Astrocyte (in vitro differentiated cells and primary cell): ENCODE results near the gene FCHO2. TPM values are rescaled to one million over a fixed set of nuclear protein-coding genes. Genes with fewer than 3 reads are reported as not detected.

Experiments
- DNase-seq: peaks from one replicate; pipeline ENCODE4 v3.0.0-alpha.2; 2010; ENCODE audit warnings: low read depth
- FAIRE-seq: peaks from 2 replicates; lab custom pipeline; 2011; peaks lifted over from hg19 to GRCh38; lab: Jason Lieb, UNC
- H2AFZ ChIP-seq: 2 replicates; pipeline ENCODE4 v1.6.0; 2012; ENCODE audit warnings: low read depth, low read length, inconsistent platforms
- H3K27ac ChIP-seq: 2 replicates; pipeline ENCODE4 v1.5.1; 2011; ENCODE audit warnings: low read depth, low read length, inconsistent platforms
- H3K27me3 ChIP-seq: 2 replicates; pipeline ENCODE4 v1.6.0; 2011; ENCODE audit warnings: low read length, inconsistent platforms; ENCODE audit not compliant: insufficient read depth
- H3K36me3 ChIP-seq: 2 replicates; pipeline ENCODE4 v1.5.1; 2011; ENCODE audit warnings: low read length, inconsistent platforms; ENCODE audit not compliant: insufficient read depth
- H3K4me1 ChIP-seq: 2 replicates; pipeline ENCODE4 v1.5.1; 2011; ENCODE audit warnings: low read length, inconsistent platforms; ENCODE audit not compliant: insufficient read depth
- H3K4me2 ChIP-seq: 2 replicates; pipeline ENCODE4 v1.6.0; 2012; ENCODE audit warnings: low read length, inconsistent platforms
- H3K4me3 ChIP-seq: 2 replicates; pipeline ENCODE4 v1.5.1; 2011; ENCODE audit warnings: low read depth, mild to moderate bottlenecking, low read length, inconsistent platforms; ENCODE audit not compliant: insufficient read depth
- H3K79me2 ChIP-seq: 2 replicates; pipeline ENCODE4 v1.6.0; 2012; ENCODE audit warnings: mild to moderate bottlenecking, low read length, inconsistent platforms; ENCODE audit not compliant: insufficient read depth
- H3K9ac ChIP-seq: 2 replicates; pipeline ENCODE4 v1.6.0; 2012; ENCODE audit warnings: mild to moderate bottlenecking, low read length, inconsistent platforms
- H3K9me3 ChIP-seq: 2 replicates; pipeline ENCODE4 v1.5.1; 2012; ENCODE audit warnings: low read depth, mild to moderate bottlenecking, low read length, inconsistent platforms; ENCODE audit not compliant: insufficient read depth
- H4K20me1 ChIP-seq: 2 replicates; pipeline ENCODE4 v1.6.0; 2012; ENCODE audit warnings: low read length, inconsistent platforms; ENCODE audit not compliant: insufficient read depth
- H3K27ac Mint-ChIP-seq: one replicate; pipeline ENCODE4 v1.8.0; 2021; ENCODE audit warnings: mild to moderate bottlenecking, mixed read lengths; ENCODE audit not compliant: unreplicated experiment
- H3K27me3 Mint-ChIP-seq: one replicate; pipeline ENCODE4 v1.8.0; 2021; ENCODE audit warnings: low read depth, mixed read lengths; ENCODE audit not compliant: unreplicated experiment
- H3K36me3 Mint-ChIP-seq: one replicate; pipeline ENCODE4 v1.8.0; 2021; ENCODE audit warnings: low read depth, mixed read lengths; ENCODE audit not compliant: unreplicated experiment
- H3K4me1 Mint-ChIP-seq: one replicate; pipeline ENCODE4 v1.8.0; 2021; ENCODE audit warnings: low read depth, mixed read lengths; ENCODE audit not compliant: unreplicated experiment
- H3K4me3 Mint-ChIP-seq: one replicate; pipeline ENCODE4 v1.8.0; 2021; ENCODE audit warnings: mild to moderate bottlenecking, moderate library complexity, mixed read lengths; ENCODE audit not compliant: unreplicated experiment
- H3K9me3 Mint-ChIP-seq: one replicate; pipeline ENCODE4 v1.8.0; 2021; ENCODE audit warnings: mild to moderate bottlenecking, mixed read lengths; ENCODE audit not compliant: unreplicated experiment
- EZH2 ChIP-seq: IDR thresholded peaks from 2 replicates; pipeline ENCODE4 v1.6.1; 2012; ENCODE audit warnings: mild to moderate bottlenecking, low read length, inconsistent platforms; ENCODE audit not compliant: insufficient read depth
- total RNA-seq: library from RNA; stranded (reverse); gene quantifications from 2 replicates; pipeline ENCODE4 v1.2.1, GENCODE V29; 2021
- TF ChIP-seq, protein P1 (sequence below): IDR thresholded peaks from 2 replicates; pipeline ENCODE4 v1.5.1; 2011; ENCODE audit warnings: low read depth, mild to moderate bottlenecking, inconsistent platforms, low read length, moderate library complexity; ENCODE audit not compliant: insufficient read depth

The FCHO2 gene
- total RNA-seq, 1 donor from 2014 or later, result 20.7 TPM

GRCh38 chr5:73120222-73121118 is 164.6 kb downstream of the FCHO2 start, which contains the start of gene TMEM171:
Gene TMEM171, plus strand, starts transcription at chr5:73120575. Its CDS starts 2,799 bp downstream, at chr5:73123374.
- peaks cover 7% of the 10 kb centered on the region for H3K36me3 Mint-ChIP-seq
- Histone ChIP-seq H2AFZ (peak within 1 kb of the TSS; percentile 74), H3K27ac (no peak within 1 kb of the TSS), H3K27me3 (peaks cover 8% of the 10 kb centered on the region), H3K36me3 (no peaks in the 10 kb centered on the region), H3K9ac (peak within 1 kb of the TSS; percentile 73), H3K4me2 (peak within 1 kb of the TSS; percentile 100), H3K4me1 (peaks cover 24% of the 10 kb centered on the region), H3K4me3 (peak within 1 kb of the TSS; percentile 77), H3K9me3 (no peaks in the 10 kb centered on the region), H4K20me1 (no peaks in the 10 kb centered on the region), H3K79me2 (no peaks in the 10 kb centered on the region)
- no peaks in the 10 kb centered on the region for H3K9me3 Mint-ChIP-seq
- peak; percentile 31 for DNase-seq
- H3K27ac Mint-ChIP-seq, result no peak within 1 kb of the TSS
- peaks cover 47% of the 10 kb centered on the region for H3K27me3 Mint-ChIP-seq
- TF ChIP-seq, protein P1, sequence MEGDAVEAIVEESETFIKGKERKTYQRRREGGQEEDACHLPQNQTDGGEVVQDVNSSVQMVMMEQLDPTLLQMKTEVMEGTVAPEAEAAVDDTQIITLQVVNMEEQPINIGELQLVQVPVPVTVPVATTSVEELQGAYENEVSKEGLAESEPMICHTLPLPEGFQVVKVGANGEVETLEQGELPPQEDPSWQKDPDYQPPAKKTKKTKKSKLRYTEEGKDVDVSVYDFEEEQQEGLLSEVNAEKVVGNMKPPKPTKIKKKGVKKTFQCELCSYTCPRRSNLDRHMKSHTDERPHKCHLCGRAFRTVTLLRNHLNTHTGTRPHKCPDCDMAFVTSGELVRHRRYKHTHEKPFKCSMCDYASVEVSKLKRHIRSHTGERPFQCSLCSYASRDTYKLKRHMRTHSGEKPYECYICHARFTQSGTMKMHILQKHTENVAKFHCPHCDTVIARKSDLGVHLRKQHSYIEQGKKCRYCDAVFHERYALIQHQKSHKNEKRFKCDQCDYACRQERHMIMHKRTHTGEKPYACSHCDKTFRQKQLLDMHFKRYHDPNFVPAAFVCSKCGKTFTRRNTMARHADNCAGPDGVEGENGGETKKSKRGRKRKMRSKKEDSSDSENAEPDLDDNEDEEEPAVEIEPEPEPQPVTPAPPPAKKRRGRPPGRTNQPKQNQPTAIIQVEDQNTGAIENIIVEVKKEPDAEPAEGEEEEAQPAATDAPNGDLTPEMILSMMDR, result no peak
- TF ChIP-seq EZH2, result no peak
- peak within 1 kb of the TSS; percentile 80 for H3K4me3 Mint-ChIP-seq
- H3K4me1 Mint-ChIP-seq, result peaks cover 17% of the 10 kb centered on the region
- no peak for FAIRE-seq

DNA sequence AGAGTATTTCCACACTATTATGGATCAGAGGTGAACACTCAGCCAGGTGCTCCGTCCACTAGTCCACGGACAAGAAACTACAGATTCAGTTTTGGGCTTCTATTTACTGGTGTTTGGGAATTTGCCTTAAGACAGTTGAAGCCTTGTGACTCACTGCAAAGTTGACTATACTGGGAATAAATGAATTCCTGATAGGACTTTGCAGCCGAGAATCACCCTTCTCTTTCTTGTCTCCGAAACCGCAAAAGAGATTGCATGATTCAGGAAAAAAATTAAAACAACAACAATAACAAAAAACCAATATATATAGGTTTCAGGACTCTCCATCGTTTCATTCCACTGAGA is 165.2 kb downstream of the FCHO2 start:
- peak; percentile 38 for DNase-seq
- Mint-ChIP-seq H3K4me1 (peaks cover 12% of the 10 kb centered on the region), H3K9me3 (no peaks in the 10 kb centered on the region), H3K27ac (no peak overlapping the region), H3K36me3 (peaks cover 7% of the 10 kb centered on the region), H3K27me3 (peaks cover 53% of the 10 kb centered on the region), H3K4me3 (peak overlapping the region; percentile 80)
- Histone ChIP-seq H3K4me1 (peaks cover 17% of the 10 kb centered on the region), H3K79me2 (no peaks in the 10 kb centered on the region), H3K27ac (no peak overlapping the region), H2AFZ (peak overlapping the region; percentile 74), H3K36me3 (no peaks in the 10 kb centered on the region), H3K4me2 (peak overlapping the region; percentile 100), H3K9me3 (no peaks in the 10 kb centered on the region), H3K27me3 (peaks cover 10% of the 10 kb centered on the region), H3K9ac (peak overlapping the region; percentile 73), H3K4me3 (peak overlapping the region; percentile 77), H4K20me1 (no peaks in the 10 kb centered on the region)
- no peak for TF ChIP-seq EZH2
- TF ChIP-seq, protein P1, result no peak
- no peak for FAIRE-seq
